Measurements from ENCODE around the gene WDHD1. TPM values are rescaled to one million over a fixed set of nuclear protein-coding genes. Genes with fewer than 3 reads are reported as not detected.
"Not testable (repeated sequence)": the region's sequence is repeated elsewhere in the genome, so short reads cannot be mapped to it uniquely, and the experiment has no call there.

Gene WDHD1
- total RNA-seq, 5 donors from 2014 or later (not counting 1 experiment from before 2014, with no cell fraction given): 2.5 to 6.1 (median 4.9) TPM

DNA sequence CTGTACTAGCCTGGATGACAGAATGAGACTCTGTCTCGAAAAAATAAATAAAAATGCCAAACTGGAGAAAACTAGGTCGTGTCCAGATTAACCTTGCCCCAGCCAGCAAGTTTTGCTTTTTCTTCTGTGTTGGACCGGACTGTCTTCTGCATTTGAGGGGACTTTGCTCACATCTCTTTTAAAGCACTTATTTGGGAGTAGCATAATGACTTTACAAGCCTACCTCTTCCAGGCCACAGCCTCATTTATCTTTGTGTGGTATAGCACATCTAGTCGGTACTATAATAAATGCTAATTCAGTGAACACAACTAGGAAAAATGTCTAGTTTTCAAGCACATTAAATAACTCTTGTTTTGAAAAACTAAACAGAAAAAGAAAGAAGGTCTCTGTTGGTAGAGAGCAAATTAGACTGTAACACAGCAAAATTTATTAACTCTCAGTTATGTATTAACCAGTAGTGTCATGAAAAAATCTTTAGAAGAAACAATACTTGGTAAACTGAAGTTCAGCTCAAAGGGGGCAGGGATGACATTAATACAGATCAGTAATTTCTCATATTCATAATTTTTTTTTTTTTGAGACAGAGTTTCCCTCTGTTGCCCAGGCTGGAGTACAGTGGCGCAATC lies 52.0 kb downstream of the WDHD1 start:
- ChIA-PET POLR2A (interaction anchor here in 1 of 2 donors (0.6 kb wide), 1 partner anchor 19 kb away, joined by 3 read pairs; no protein-coding TSS in a partner anchor), CTCF (interaction anchor here in 1 of 2 donors (0.7 to 0.8 kb wide), 2 partner anchors 296 to 1487 kb away, joined by 3 read pairs; partner anchors contain the start of gene FBXO34)
- peaks cover 8% of the 10 kb centered on the region for H3K36me3 Mint-ChIP-seq
- H3K4me3 ChIP-seq (ENCODE audit: control insufficient read depth in 1 of 2, extremely low read depth in 1 of 2, low read length in 1 of 2): no peak overlapping the region
- H3K9me3 Mint-ChIP-seq: no peaks in the 10 kb centered on the region
- no peaks in the 10 kb centered on the region for H3K27me3 ChIP-seq (replicated peaks in 1 of 2; ENCODE audit: control insufficient read depth in 2 of 2, extremely low read depth in 1 of 2, insufficient read depth in 2 of 2, low read length in 1 of 2)
- DNase-seq (no peak), ATAC-seq (replicated peaks in 1 of 4) (no peak)
- H3K4me1 Mint-ChIP-seq: peaks cover 0 to 4% (median 0%) of the 10 kb centered on the region in 3 donors
- H3K27me3 Mint-ChIP-seq: no peaks in the 10 kb centered on the region
- no peak overlapping the region for H3K27ac ChIP-seq (ENCODE audit: low read length)
- peaks cover 0 to 1% of the 10 kb centered on the region in 2 donors for H3K36me3 ChIP-seq (ENCODE audit: control insufficient read depth in 2 of 2, extremely low read depth in 1 of 2, insufficient read depth in 1 of 2, low read length in 1 of 2)
- WGBS (ENCODE audit: insufficient coverage): 92% methylated on average over 3 of the region's 5 CpGs
- no peaks in the 10 kb centered on the region for H3K9me3 ChIP-seq
- H3K4me1 ChIP-seq (ENCODE audit: control insufficient read depth in 1 of 2, extremely low read depth in 1 of 2, insufficient read depth in 2 of 2, low read length in 2 of 2): peaks cover 0 to 3% of the 10 kb centered on the region in 2 experiments
- H3K4me3 Mint-ChIP-seq: no peak overlapping the region
- no peak overlapping the region for H3K27ac Mint-ChIP-seq

DNA sequence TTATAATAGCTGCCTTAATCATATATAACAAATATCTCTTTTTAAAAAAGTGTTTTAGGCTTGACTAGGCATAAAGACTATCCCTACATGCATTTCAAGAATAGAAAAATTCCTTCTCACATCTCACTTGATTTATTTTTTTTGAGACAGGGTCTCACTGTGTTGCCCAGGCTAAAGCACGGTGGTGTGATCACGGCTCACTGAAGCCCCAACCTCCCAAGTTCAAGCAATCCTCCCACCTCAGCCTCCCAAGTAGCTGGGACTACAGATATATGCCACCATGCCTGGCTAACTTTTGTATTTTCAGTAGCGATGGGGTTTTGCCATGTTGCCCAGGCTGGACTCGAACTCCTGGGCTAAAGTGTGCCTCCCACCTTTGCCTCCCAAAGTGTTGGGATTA lies 59.4 kb downstream of the WDHD1 start:
- no peak for ATAC-seq (replicated peaks in 1 of 4)
- H3K4me1 Mint-ChIP-seq: peaks cover 0 to 4% (median 0%) of the 10 kb centered on the region in 3 donors

DNA sequence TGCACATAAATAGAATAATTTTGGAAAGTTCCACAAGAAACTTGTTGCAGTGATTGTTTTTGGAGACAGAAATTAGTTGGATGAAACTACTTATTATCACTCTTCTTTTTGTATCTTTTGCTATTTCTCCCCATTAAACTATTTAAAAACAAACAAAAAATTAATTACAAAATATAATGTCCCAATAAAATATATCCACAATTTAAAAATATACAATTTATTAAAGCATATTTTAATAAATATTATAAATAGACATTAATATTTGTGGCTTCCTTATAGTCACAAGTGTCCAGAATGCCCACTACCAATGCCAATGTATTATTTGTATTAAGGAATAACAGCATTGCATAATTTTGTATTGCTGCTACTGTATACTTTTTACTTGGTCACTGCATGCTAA lies 71.8 kb downstream of the WDHD1 start:
- H3K36me3 Mint-ChIP-seq: peaks cover 14% of the 10 kb centered on the region
- H3K27me3 Mint-ChIP-seq: no peaks in the 10 kb centered on the region
- POLR2A ChIA-PET: no interaction called here
- H3K4me1 Mint-ChIP-seq: no peaks in the 10 kb centered on the region
- no peak overlapping the region for H3K4me3 Mint-ChIP-seq
- no peaks in the 10 kb centered on the region for H3K36me3 ChIP-seq (ENCODE audit: control insufficient read depth in 2 of 2, extremely low read depth in 1 of 2, insufficient read depth in 1 of 2, low read length in 1 of 2)
- DNase-seq (no peak), ATAC-seq (replicated peaks in 1 of 4) (no peak)
- H3K4me1 ChIP-seq (ENCODE audit: control insufficient read depth in 1 of 2, extremely low read depth in 1 of 2, insufficient read depth in 2 of 2, low read length in 2 of 2): no peaks in the 10 kb centered on the region
- no peak overlapping the region for H3K4me3 ChIP-seq (ENCODE audit: control insufficient read depth in 1 of 2, extremely low read depth in 1 of 2, low read length in 1 of 2)
- CTCF ChIA-PET: no interaction called here
- no peaks in the 10 kb centered on the region for H3K9me3 ChIP-seq
- H3K9me3 Mint-ChIP-seq: no peaks in the 10 kb centered on the region
- no peaks in the 10 kb centered on the region for H3K27me3 ChIP-seq (replicated peaks in 1 of 2; ENCODE audit: control insufficient read depth in 2 of 2, extremely low read depth in 1 of 2, insufficient read depth in 2 of 2, low read length in 1 of 2)
- H3K27ac ChIP-seq (ENCODE audit: low read length): no peak overlapping the region
- H3K27ac Mint-ChIP-seq: no peak overlapping the region

More for the DNA sequence above, 59.4 kb downstream of the WDHD1 start:
- Histone ChIP-seq H3K4me1 (ENCODE audit: control insufficient read depth in 1 of 2, extremely low read depth in 1 of 2, insufficient read depth in 2 of 2, low read length in 2 of 2) (no peaks in the 10 kb centered on the region), H3K36me3 (ENCODE audit: control insufficient read depth in 2 of 2, extremely low read depth in 1 of 2, insufficient read depth in 1 of 2, low read length in 1 of 2) (peaks cover 0 to 2% of the 10 kb centered on the region in 2 donors), H3K4me3 (ENCODE audit: control insufficient read depth in 1 of 2, extremely low read depth in 1 of 2, low read length in 1 of 2) (no peak overlapping the region), H3K9me3 (no peaks in the 10 kb centered on the region), H3K27me3 (replicated peaks in 1 of 2; ENCODE audit: control insufficient read depth in 2 of 2, extremely low read depth in 1 of 2, insufficient read depth in 2 of 2, low read length in 1 of 2) (no peaks in the 10 kb centered on the region), H3K27ac (ENCODE audit: low read length) (no peak overlapping the region)
- Mint-ChIP-seq H3K9me3 (no peaks in the 10 kb centered on the region), H3K36me3 (peaks cover 28% of the 10 kb centered on the region), H3K4me3 (no peak overlapping the region), H3K27me3 (no peaks in the 10 kb centered on the region), H3K27ac (no peak overlapping the region)
- no peak for DNase-seq
- CTCF ChIA-PET: no interaction called here
- WGBS (ENCODE audit: insufficient coverage): 96% methylated on average over 4 of the region's 4 CpGs
- POLR2A ChIA-PET: interaction anchor here in 1 of 2 donors (0.6 kb wide), 1 partner anchor 54 kb away, joined by 3 read pairs; no protein-coding TSS in a partner anchor

DNA sequence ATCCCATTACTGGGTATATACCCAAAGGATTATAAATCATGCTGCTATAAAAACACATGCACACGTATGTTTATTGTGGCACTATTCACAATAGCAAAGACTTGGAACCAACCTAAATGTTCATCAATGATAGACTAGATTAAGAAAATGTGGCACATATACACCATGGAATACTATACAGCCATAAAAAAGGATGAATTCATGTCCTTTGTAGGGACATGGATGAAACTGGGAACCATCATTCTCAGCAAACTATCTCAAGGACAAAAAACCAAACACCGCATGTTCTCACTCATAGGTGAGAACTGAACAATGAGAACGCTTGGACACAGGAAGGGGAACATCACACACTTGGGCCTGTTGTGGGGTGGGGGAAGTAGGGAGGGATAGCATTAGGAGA lies 73.3 kb downstream of the WDHD1 start:
- ATAC-seq (replicated peaks in 1 of 4); POLR2A ChIA-PET; H3K9me3 Mint-ChIP-seq; H3K4me3 Mint-ChIP-seq; H3K27me3 Mint-ChIP-seq; H3K27ac Mint-ChIP-seq; H3K4me1 ChIP-seq (ENCODE audit: control insufficient read depth in 1 of 2, extremely low read depth in 1 of 2, insufficient read depth in 2 of 2, low read length in 2 of 2); DNase-seq; CTCF ChIA-PET; H3K27ac ChIP-seq (ENCODE audit: low read length); H3K4me1 Mint-ChIP-seq; H3K36me3 ChIP-seq (ENCODE audit: control insufficient read depth in 2 of 2, extremely low read depth in 1 of 2, insufficient read depth in 1 of 2, low read length in 1 of 2); H3K4me3 ChIP-seq (ENCODE audit: control insufficient read depth in 1 of 2, extremely low read depth in 1 of 2, low read length in 1 of 2); H3K9me3 ChIP-seq; H3K27me3 ChIP-seq (replicated peaks in 1 of 2; ENCODE audit: control insufficient read depth in 2 of 2, extremely low read depth in 1 of 2, insufficient read depth in 2 of 2, low read length in 1 of 2): not testable (repeated sequence)
- peaks cover 18% of the 10 kb centered on the region for H3K36me3 Mint-ChIP-seq
- WGBS (ENCODE audit: insufficient coverage): no CpG with 5 or more reads among the region's 3 CpGs

DNA sequence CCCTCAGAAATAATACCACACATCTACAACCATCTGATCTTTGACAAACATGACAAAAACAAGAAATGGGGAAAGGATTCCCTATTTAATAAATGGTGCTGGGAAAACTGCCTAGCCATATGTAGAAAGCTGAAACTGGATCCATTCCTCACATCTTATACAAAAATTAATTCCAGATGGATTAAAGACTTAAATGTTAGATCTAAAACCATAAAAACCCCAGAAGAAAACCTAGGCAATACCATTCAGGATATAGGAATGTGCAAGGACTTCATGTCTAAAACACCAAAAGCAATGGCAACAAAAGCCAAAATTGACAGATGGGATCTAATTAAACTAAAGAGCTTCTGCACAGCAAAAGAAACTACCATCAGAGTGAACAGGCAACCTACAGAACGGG lies 74.1 kb downstream of the WDHD1 start:
- CTCF ChIA-PET, DNase-seq: not testable (repeated sequence)
- H3K36me3 Mint-ChIP-seq: peaks cover 14% of the 10 kb centered on the region

DNA sequence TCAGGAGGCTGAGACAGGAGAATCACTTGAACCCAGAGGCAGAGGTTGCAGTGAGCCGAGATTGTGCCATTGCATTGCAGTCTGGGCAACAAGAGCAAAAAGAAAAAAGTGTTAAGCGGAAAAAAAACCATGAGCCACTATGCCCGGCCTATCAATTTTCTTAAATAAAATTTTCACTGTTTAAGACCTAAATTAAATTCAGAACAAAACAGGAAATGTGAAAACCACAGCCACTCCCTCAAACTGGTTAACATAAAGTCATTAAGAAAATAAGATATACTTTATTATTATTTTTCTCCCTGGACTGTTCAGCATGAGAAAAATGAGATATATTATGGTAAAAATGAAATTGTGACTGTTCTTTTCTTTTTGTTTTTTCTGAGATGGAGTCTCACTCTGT lies 79.7 kb downstream of the WDHD1 start:
- peaks cover 0 to 4% (median 3%) of the 10 kb centered on the region in 3 donors for H3K9me3 Mint-ChIP-seq
- POLR2A ChIA-PET: no interaction called here
- H3K36me3 ChIP-seq (ENCODE audit: control insufficient read depth in 2 of 2, extremely low read depth in 1 of 2, insufficient read depth in 1 of 2, low read length in 1 of 2): no peaks in the 10 kb centered on the region
- CTCF ChIA-PET: interaction anchor here in 1 of 2 donors (0.9 kb wide), 1 partner anchor 650 kb away, joined by 3 read pairs; no protein-coding TSS in a partner anchor
- DNase-seq (peak in 1 of 35 experiments; percentile 5), ATAC-seq (replicated peaks in 1 of 4) (peak in 1 of 4 experiments; percentile 46)
- no peaks in the 10 kb centered on the region for H3K27me3 ChIP-seq (replicated peaks in 1 of 2; ENCODE audit: control insufficient read depth in 2 of 2, extremely low read depth in 1 of 2, insufficient read depth in 2 of 2, low read length in 1 of 2)
- peak overlapping the region; percentile 59 to 78 for H3K27ac Mint-ChIP-seq
- no peaks in the 10 kb centered on the region for H3K9me3 ChIP-seq
- no peak overlapping the region for H3K4me3 ChIP-seq (ENCODE audit: control insufficient read depth in 1 of 2, extremely low read depth in 1 of 2, low read length in 1 of 2)
- no peak overlapping the region for H3K4me3 Mint-ChIP-seq
- H3K4me1 Mint-ChIP-seq: peaks cover 0 to 16% (median 14%) of the 10 kb centered on the region in 3 donors
- H3K27ac ChIP-seq (ENCODE audit: low read length): no peak overlapping the region
- WGBS (ENCODE audit: insufficient coverage): 40% methylated on average over 1 of the region's 3 CpGs
- peaks cover 19% of the 10 kb centered on the region for H3K36me3 Mint-ChIP-seq
- H3K27me3 Mint-ChIP-seq: no peaks in the 10 kb centered on the region
- H3K4me1 ChIP-seq (ENCODE audit: control insufficient read depth in 1 of 2, extremely low read depth in 1 of 2, insufficient read depth in 2 of 2, low read length in 2 of 2): peaks cover 0 to 20% of the 10 kb centered on the region in 2 experiments

More for the DNA sequence above, 74.1 kb downstream of the WDHD1 start:
- POLR2A ChIA-PET; H3K36me3 ChIP-seq (ENCODE audit: control insufficient read depth in 2 of 2, extremely low read depth in 1 of 2, insufficient read depth in 1 of 2, low read length in 1 of 2); H3K4me1 ChIP-seq (ENCODE audit: control insufficient read depth in 1 of 2, extremely low read depth in 1 of 2, insufficient read depth in 2 of 2, low read length in 2 of 2); H3K9me3 Mint-ChIP-seq; H3K27ac ChIP-seq (ENCODE audit: low read length); H3K27me3 ChIP-seq (replicated peaks in 1 of 2; ENCODE audit: control insufficient read depth in 2 of 2, extremely low read depth in 1 of 2, insufficient read depth in 2 of 2, low read length in 1 of 2); H3K4me1 Mint-ChIP-seq; ATAC-seq (replicated peaks in 1 of 4); H3K4me3 ChIP-seq (ENCODE audit: control insufficient read depth in 1 of 2, extremely low read depth in 1 of 2, low read length in 1 of 2); H3K27me3 Mint-ChIP-seq; H3K27ac Mint-ChIP-seq; H3K9me3 ChIP-seq; H3K4me3 Mint-ChIP-seq: not testable (repeated sequence)
- WGBS (ENCODE audit: insufficient coverage): no CpG with 5 or more reads among the region's 1 CpG
